GM12892 (cell line): ENCODE results near the gene GPC5.
"Not testable (repeated sequence)": the region's sequence is repeated elsewhere in the genome, so short reads cannot be mapped to it uniquely, and the experiment has no call there.

Experiments used
- DNase-seq: peaks from one replicate; pipeline ENCODE4 v3.0.0; 2011; ENCODE audit not compliant: insufficient read length
- FAIRE-seq: peaks from 2 replicates; lab custom pipeline; 2011; peaks lifted over from hg19 to GRCh38; lab: Jason Lieb, UNC
- POLR2A ChIP-seq: IDR thresholded peaks from 2 replicates; pipeline ENCODE4 v1.6.1; 2011; ENCODE audit warnings: low read depth, low read length, control low read depth
- POLR2AphosphoS5 ChIP-seq: IDR thresholded peaks from 2 replicates; pipeline ENCODE4 v1.6.1; 2011; ENCODE audit warnings: low read depth, low read length, control low read depth
- TAF1 ChIP-seq: IDR thresholded peaks from 2 replicates; pipeline ENCODE4 v1.6.1; 2011; ENCODE audit warnings: low read depth, mild to moderate bottlenecking, control low read depth, low read length, borderline replicate concordance

The GPC5 gene

DNA sequence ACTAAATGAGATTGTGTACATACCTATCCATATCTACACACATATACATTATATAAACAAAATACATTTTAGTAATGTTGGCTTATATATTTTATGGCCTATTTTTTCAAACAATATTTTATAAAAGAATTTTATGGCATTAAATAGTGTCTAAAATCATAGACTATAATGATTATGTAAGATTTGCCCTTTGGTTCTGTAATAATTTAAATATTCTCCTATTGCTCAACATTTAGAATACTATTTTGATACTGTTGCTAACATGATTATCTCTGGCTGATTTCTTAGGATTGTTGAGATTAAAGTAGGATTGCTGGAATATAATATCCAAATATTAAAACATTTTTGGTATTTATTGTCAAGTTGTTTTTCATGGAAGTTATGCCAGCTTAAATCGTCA lies 1263.0 kb downstream of the GPC5 start:
- TF ChIP-seq POLR2A, result no peak
- TF ChIP-seq POLR2AphosphoS5, result no peak
- no peak for TF ChIP-seq TAF1
- FAIRE-seq (no peak), DNase-seq (no peak)

GRCh38 chr13:92668157-92668556 lies 1269.7 kb downstream of the GPC5 start:
- TF ChIP-seq POLR2AphosphoS5, result no peak
- no peak for TF ChIP-seq TAF1
- no peak for TF ChIP-seq POLR2A
- no peak for FAIRE-seq
- no peak for DNase-seq

DNA sequence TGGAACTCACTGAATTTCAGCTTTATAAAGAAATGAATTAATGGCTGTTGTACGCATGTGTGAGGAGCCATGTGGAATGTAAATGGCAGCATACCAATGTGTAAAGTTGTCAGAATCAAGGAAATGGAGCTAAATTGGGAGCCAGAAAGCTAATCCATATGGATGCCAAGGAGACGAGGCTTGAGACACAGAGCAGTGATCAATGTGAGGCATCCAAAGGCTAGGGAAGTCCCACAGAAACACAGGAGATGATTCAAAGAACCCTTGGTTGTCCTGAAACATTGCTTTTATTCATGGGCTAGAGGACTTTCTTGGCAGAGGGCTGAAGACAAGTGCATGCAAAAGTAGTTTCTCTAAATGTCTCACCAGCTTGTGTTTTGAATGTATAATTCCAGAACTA lies 1271.7 kb downstream of the GPC5 start:
- TF ChIP-seq POLR2A, result no peak
- no peak for TF ChIP-seq TAF1
- TF ChIP-seq POLR2AphosphoS5, result no peak
- no peak for FAIRE-seq
- DNase-seq, result no peak

DNA sequence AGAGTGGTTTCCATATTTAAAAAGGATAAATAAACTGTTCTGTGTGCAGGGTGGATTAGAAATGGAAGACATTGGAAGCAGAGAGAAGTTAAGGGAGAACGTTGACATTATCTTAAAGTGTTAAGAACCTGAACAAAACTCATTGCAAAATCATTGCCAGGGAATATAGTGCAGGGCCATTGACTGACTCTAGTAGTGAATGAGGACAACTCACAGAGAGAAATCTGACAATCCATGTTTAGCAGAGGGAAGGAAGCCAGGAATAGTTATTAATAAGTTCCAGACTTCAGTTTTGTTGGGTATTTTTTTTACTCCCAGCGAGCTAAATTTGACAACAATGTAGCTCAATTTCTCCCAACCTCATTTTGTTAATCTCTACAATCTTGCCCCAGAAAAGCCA lies 1273.4 kb downstream of the GPC5 start:
- no peak for FAIRE-seq
- TF ChIP-seq POLR2A (no peak), POLR2AphosphoS5 (no peak), TAF1 (no peak)
- DNase-seq, result no peak

DNA sequence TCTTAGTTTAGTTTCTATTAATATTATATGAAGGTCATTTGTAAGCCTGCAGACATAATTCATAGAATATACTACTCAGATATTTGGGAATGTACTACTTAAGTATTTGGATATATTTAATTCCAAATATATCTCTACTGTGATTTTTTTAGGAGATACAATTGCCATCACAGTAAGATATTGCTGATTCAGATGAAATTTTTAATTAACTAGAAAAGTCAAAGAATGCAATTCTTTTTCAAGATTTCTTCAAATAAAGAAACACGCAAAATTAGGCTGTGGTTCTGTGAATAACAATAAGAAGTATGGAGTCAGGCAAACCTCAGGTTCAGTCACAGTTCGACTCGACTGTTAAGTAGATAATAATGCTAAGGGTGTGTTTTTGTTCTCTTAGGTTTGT lies 1277.8 kb downstream of the GPC5 start:
- DNase-seq (no peak), FAIRE-seq (no peak)
- TF ChIP-seq POLR2AphosphoS5 (no peak), TAF1 (no peak), POLR2A (no peak)

- FAIRE-seq (no peak), DNase-seq (no peak)
- no peak for TF ChIP-seq POLR2AphosphoS5
- TF ChIP-seq POLR2A, result no peak
- no peak for TF ChIP-seq TAF1
Observed at GRCh38 chr13:92677571-92677970, 1279.2 kb downstream of the GPC5 start.

DNA sequence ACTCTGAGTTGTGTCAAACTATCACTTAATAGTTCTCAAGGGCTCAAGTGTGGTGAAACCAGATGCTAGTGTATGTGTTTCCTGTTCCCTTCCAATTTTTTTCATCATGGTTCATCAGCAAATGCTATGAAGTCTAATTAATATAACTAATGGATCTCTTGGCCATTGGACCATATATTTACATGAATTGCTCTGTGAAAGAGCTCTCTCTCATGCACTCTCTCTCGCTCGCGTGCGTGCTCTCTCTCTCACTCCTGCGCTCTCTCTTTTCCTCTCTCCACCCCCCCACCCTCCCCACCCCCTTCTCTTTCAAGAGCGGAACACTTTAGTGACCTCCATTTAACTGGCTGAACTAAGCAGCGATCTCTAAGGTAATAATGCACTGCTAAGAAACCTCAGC lies 1281.2 kb downstream of the GPC5 start:
- DNase-seq (no peak), FAIRE-seq (no peak)
- TF ChIP-seq POLR2A (no peak), TAF1 (no peak), POLR2AphosphoS5 (no peak)

GRCh38 chr13:92681239-92681638 lies 1282.8 kb downstream of the GPC5 start:
- no peak for DNase-seq
- TF ChIP-seq POLR2A, result no peak
- no peak for TF ChIP-seq TAF1
- TF ChIP-seq POLR2AphosphoS5, result no peak
- no peak for FAIRE-seq

DNA sequence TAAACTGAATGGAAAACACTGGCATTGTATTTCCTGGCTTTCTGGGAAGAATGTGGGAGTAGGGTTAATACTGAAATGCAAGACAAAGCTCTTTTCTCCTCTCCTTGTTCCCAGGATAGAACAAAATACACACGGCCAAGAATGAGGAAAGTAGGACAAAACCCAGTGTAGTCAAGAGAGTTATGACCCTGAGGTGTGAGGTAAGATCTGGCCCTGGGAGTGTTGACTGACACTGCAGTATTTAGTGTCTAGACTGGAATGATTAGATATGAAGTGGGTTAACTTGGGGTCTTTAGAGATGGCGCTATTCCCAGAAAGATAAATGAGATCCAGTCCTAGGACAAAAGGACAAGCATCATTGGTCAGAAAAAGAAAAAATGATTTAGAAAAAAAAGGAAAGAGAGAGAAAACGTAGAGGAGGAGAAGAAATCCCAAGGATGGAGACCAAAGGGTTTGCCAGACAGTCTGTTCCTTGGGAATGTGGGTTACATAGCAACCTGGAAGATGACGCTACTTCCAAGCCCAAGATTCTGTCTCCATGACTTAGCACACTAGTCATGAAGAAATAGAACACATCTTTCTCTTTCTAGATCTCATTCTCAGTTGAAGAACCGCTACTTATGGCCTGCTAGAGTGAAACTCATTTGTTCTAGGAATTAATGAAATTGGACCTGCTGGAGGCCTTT lies 1284.6 kb downstream of the GPC5 start:
- DNase-seq, result no peak
- FAIRE-seq, result no peak
- TF ChIP-seq TAF1 (no peak), POLR2AphosphoS5 (no peak), POLR2A (no peak)

DNA sequence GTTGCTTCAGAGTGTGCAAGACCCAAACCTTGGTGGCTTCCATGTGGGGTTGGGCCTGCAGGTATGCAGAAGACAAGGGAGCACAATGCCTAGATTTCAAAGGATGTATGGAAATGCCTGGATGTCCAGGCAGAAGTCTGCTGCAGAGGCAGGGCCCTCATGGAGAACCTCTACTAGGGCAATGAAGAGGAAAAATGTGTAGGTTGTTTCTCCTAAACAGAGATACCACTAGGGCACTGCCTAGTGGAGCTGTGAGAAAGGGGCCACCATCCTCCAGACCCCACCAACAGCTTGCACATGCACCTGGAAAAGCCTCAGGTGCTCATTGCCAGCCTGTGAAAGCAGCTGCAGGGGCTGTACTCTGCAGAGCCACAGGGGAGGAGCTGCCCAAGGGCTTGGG lies 1295.6 kb downstream of the GPC5 start:
- FAIRE-seq (no peak), DNase-seq (no peak)
- TF ChIP-seq POLR2AphosphoS5 (no peak), TAF1 (no peak), POLR2A (no peak)

DNA sequence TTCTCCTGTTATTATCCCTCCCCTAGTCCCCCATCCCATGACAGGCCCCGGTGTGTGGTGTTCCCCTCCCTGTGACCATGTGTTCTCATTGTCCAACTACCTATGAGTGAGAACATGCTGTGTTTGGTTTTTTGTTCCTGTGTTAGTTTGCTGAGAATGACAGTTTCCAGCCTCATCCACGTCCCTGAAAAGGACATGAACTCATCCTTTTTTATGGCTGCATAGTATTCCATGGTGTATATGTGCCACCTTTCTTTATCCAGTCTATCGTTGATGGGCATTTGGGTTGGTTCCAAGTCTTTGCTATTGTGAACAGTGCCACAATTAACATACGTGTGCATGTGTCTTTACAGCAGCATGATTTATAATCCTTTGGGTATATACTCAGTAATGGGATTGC lies 1297.4 kb downstream of the GPC5 start:
- not testable (repeated sequence) for FAIRE-seq, DNase-seq

GRCh38 chr13:92716749-92717148 lies 1318.3 kb downstream of the GPC5 start:
- DNase-seq, result no peak

DNA sequence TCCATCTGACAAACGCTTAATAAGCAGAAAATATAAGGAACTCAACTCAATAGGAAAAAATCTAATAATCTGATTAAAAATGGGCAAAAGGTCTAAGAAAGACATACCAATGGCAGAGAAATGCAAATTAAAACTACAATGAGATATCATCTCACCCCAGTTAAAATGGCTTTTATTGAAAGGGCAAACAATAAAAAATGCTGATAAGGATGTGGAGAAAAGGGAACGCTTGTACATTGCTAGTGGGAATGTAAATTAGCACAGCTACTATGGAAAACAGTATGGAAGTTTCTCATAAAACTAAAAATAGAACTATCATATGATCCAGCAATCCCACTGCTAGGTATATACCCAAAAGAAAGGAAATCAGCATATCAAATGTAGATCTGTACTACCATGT lies 1319.4 kb downstream of the GPC5 start:
- FAIRE-seq (no peak), DNase-seq (no peak)
- no peak for TF ChIP-seq POLR2A
- TF ChIP-seq TAF1, result no peak
- no peak for TF ChIP-seq POLR2AphosphoS5

More at GRCh38 chr13:92716749-92717148, 1318.3 kb downstream of the GPC5 start:
- no peak for FAIRE-seq
- no peak for TF ChIP-seq POLR2A
- no peak for TF ChIP-seq POLR2AphosphoS5
- TF ChIP-seq TAF1, result no peak
